Measurements from ENCODE around the gene MKNK2.

Gene MKNK2

GRCh38 chr19:2046046-2046907, 4.8 kb downstream of the MKNK2 start:
- H3K36me3 Mint-ChIP-seq (ENCODE audit: low read depth), result peaks cover 5% of the 10 kb centered on the region
- H3K4me3 Mint-ChIP-seq, result no peak overlapping the region
- H3K27ac Mint-ChIP-seq, result no peak overlapping the region
- no peaks in the 10 kb centered on the region for H3K9me3 Mint-ChIP-seq
- H3K4me1 Mint-ChIP-seq (ENCODE audit: low read depth), result peaks cover 13% of the 10 kb centered on the region
- no peaks in the 10 kb centered on the region for H3K27me3 Mint-ChIP-seq (ENCODE audit: low read depth)

- H3K4me3 Mint-ChIP-seq, result no peak overlapping the region
- H3K27ac Mint-ChIP-seq, result no peak overlapping the region
- no peaks in the 10 kb centered on the region for H3K9me3 Mint-ChIP-seq
- peaks cover 13% of the 10 kb centered on the region for H3K4me1 Mint-ChIP-seq (ENCODE audit: low read depth)
- H3K36me3 Mint-ChIP-seq (ENCODE audit: low read depth), result peaks cover 8% of the 10 kb centered on the region
- no peaks in the 10 kb centered on the region for H3K27me3 Mint-ChIP-seq (ENCODE audit: low read depth)
These were observed 5.5 kb downstream of the MKNK2 start for GRCh38 chr19:2045501-2046045.

- Mint-ChIP-seq H3K4me3 (no peak overlapping the region), H3K36me3 (ENCODE audit: low read depth) (peaks cover 8% of the 10 kb centered on the region), H3K4me1 (ENCODE audit: low read depth) (peaks cover 13% of the 10 kb centered on the region), H3K9me3 (no peaks in the 10 kb centered on the region), H3K27me3 (ENCODE audit: low read depth) (no peaks in the 10 kb centered on the region), H3K27ac (peak overlapping the region; percentile 52)
These were observed 6.1 kb downstream of the MKNK2 start for GRCh38 chr19:2044709-2045500.

- no peaks in the 10 kb centered on the region for H3K27me3 Mint-ChIP-seq (ENCODE audit: low read depth)
- peak overlapping the region; percentile 21 for H3K4me3 Mint-ChIP-seq
- peaks cover 12% of the 10 kb centered on the region for H3K4me1 Mint-ChIP-seq (ENCODE audit: low read depth)
- peaks cover 12% of the 10 kb centered on the region for H3K36me3 Mint-ChIP-seq (ENCODE audit: low read depth)
- no peaks in the 10 kb centered on the region for H3K9me3 Mint-ChIP-seq
- H3K27ac Mint-ChIP-seq, result peak overlapping the region; percentile 86
These were observed 6.9 kb downstream of the MKNK2 start for GRCh38 chr19:2043961-2044708.

DNA sequence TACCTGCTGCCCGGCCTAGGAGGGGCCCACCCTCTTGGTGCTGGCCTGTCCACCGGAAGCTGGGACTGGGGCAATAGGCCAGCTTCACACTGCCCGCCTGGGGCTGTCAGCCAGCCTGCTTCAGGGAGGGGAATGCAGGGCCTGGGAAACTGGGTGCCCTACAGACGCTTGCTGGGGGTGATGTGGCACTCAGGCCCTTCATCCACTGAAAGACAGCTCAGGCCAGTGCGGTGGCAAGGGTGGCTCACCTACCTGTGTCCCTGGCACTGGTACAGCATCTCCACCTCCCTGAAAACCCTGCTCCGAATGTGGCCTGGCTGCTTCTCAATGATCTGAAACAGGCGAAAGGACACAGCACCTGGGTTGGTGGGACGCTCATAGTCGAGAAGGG, 7.8 kb downstream of the MKNK2 start:
- peaks cover 12% of the 10 kb centered on the region for H3K4me1 Mint-ChIP-seq (ENCODE audit: low read depth)
- no peaks in the 10 kb centered on the region for H3K27me3 Mint-ChIP-seq (ENCODE audit: low read depth)
- peak overlapping the region; percentile 23 for H3K4me3 Mint-ChIP-seq
- peaks cover 12% of the 10 kb centered on the region for H3K36me3 Mint-ChIP-seq (ENCODE audit: low read depth)
- peak overlapping the region; percentile 86 for H3K27ac Mint-ChIP-seq
- no peaks in the 10 kb centered on the region for H3K9me3 Mint-ChIP-seq

GRCh38 chr19:2042485-2043250, 8.4 kb downstream of the MKNK2 start:
- Mint-ChIP-seq H3K4me3 (peak overlapping the region; percentile 70), H3K4me1 (ENCODE audit: low read depth) (peaks cover 12% of the 10 kb centered on the region), H3K36me3 (ENCODE audit: low read depth) (peaks cover 15% of the 10 kb centered on the region), H3K27ac (peak overlapping the region; percentile 86), H3K27me3 (ENCODE audit: low read depth) (no peaks in the 10 kb centered on the region), H3K9me3 (no peaks in the 10 kb centered on the region)

- Mint-ChIP-seq H3K36me3 (ENCODE audit: low read depth) (peaks cover 17% of the 10 kb centered on the region), H3K27ac (peak overlapping the region; percentile 90), H3K4me1 (ENCODE audit: low read depth) (peaks cover 12% of the 10 kb centered on the region), H3K27me3 (ENCODE audit: low read depth) (no peaks in the 10 kb centered on the region), H3K4me3 (peak overlapping the region; percentile 76), H3K9me3 (no peaks in the 10 kb centered on the region)
These were observed 9.2 kb downstream of the MKNK2 start for GRCh38 chr19:2041683-2042484.

DNA sequence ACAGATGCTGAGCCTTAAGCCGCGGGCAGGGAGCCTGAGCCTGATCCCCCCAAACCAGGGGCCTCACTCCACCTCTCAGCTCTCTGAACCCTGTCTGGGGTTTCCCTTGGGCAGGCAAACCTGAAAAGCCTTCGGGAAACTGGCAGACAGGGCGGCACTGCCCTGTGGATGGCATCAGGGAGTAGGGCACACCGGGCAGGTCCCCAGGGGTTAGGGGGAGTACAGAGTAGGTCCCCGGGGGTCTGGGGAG, 9.7 kb downstream of the MKNK2 start:
- peak overlapping the region; percentile 90 for H3K27ac Mint-ChIP-seq
- peak overlapping the region; percentile 76 for H3K4me3 Mint-ChIP-seq
- no peaks in the 10 kb centered on the region for H3K9me3 Mint-ChIP-seq
- peaks cover 15% of the 10 kb centered on the region for H3K36me3 Mint-ChIP-seq (ENCODE audit: low read depth)
- H3K4me1 Mint-ChIP-seq (ENCODE audit: low read depth), result peaks cover 12% of the 10 kb centered on the region
- H3K27me3 Mint-ChIP-seq (ENCODE audit: low read depth), result no peaks in the 10 kb centered on the region

- H3K9me3 Mint-ChIP-seq, result no peaks in the 10 kb centered on the region
- H3K27ac Mint-ChIP-seq, result peak overlapping the region; percentile 90
- peaks cover 12% of the 10 kb centered on the region for H3K4me1 Mint-ChIP-seq (ENCODE audit: low read depth)
- peaks cover 15% of the 10 kb centered on the region for H3K36me3 Mint-ChIP-seq (ENCODE audit: low read depth)
- H3K27me3 Mint-ChIP-seq (ENCODE audit: low read depth), result no peaks in the 10 kb centered on the region
- peak overlapping the region; percentile 10 for H3K4me3 Mint-ChIP-seq
These were observed 10.2 kb downstream of the MKNK2 start for GRCh38 chr19:2040647-2041432.

DNA sequence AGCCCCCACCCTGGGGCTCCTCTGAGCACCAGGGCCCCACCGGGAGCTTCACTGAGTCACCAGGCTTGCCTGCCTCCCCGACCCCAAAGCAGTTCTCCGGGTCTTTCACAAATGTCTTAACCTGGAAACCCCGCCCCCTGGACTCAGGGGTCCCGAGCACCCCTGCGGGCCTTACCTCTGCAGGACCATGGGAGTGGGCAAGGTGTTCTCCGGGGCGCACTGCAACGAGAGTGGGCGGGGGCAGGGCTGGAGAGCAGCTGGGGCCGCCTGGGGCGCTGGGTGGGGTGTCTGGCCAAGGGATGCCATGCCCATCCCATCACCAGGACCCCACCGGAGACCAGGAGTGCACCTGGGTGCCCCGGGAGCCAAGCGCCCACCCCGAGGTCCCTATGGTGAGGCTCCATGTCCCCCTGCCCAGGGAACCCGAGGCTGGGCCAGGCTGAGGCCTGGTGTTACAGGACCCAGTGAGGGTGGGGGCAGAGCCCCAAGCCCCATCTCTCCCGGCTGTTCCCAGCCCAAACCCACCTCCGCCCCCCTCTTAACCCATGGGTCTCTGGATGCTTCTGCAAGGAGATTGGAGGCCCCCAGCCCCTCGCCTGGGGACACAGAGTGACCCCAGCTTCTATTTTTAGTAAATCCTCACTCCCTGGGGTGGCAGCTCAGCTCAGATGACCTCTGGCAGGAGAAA, 10.9 kb downstream of the MKNK2 start:
- Mint-ChIP-seq H3K36me3 (ENCODE audit: low read depth) (peaks cover 15% of the 10 kb centered on the region), H3K4me1 (ENCODE audit: low read depth) (peaks cover 14% of the 10 kb centered on the region), H3K4me3 (no peak overlapping the region)

GRCh38 chr19:2039089-2039958, 11.7 kb downstream of the MKNK2 start:
- H3K9me3 Mint-ChIP-seq, result no peaks in the 10 kb centered on the region
- H3K4me3 Mint-ChIP-seq, result no peak overlapping the region
- peaks cover 15% of the 10 kb centered on the region for H3K4me1 Mint-ChIP-seq (ENCODE audit: low read depth)
- H3K36me3 Mint-ChIP-seq (ENCODE audit: low read depth), result peaks cover 15% of the 10 kb centered on the region
- H3K27me3 Mint-ChIP-seq (ENCODE audit: low read depth), result no peaks in the 10 kb centered on the region
- peak overlapping the region; percentile 74 for H3K27ac Mint-ChIP-seq

More for the DNA sequence above, 10.9 kb downstream of the MKNK2 start:
- H3K9me3 Mint-ChIP-seq, result no peaks in the 10 kb centered on the region
- no peaks in the 10 kb centered on the region for H3K27me3 Mint-ChIP-seq (ENCODE audit: low read depth)
- H3K27ac Mint-ChIP-seq, result no peak overlapping the region

Measured in T-helper 1 cell treated with Interleukin-12 subunit alpha and Interleukin-12 subunit beta and Interleukin-4 antibody, amounts not matched to agents 30 μg/mL and 1 μg/mL, for 36 hours (primary cell).